GM12874 (cell line): Measurements from ENCODE around the gene CHRNG.

Source experiments
- CTCF ChIP-seq: IDR thresholded peaks from 2 replicates; pipeline ENCODE4 v1.5.1; 2011; ENCODE audit warnings: low read depth, mild to moderate bottlenecking, control low read depth, low read length, moderate library complexity; ENCODE audit not compliant: insufficient read depth

Gene CHRNG

GRCh38 chr2:232542715-232543467 is 3.4 kb downstream of the CHRNG start:
- TF ChIP-seq CTCF, result no peak

GRCh38 chr2:232543491-232543890 is 4.0 kb downstream of the CHRNG start:
- no peak for TF ChIP-seq CTCF

- TF ChIP-seq CTCF, result no peak
Observed at GRCh38 chr2:232543928-232544631, 4.6 kb downstream of the CHRNG start.

DNA sequence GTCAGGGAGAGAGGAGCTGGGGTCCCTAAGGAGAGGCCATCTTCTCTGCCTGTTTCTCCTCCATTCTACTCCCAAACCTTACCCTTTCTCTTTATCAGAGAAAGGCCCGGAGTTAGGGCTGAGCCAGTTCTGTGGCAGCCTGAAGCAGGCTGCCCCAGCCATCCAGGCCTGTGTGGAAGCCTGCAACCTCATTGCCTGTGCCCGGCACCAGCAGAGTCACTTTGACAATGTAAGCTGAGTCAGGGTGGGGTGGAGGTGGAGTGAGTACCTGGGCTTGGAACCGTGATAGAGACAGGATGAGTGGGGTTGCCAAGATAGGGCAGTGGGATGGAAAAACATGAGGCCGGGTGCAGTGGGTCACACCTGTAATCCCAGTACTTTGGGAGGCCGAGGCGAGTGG is 5.2 kb downstream of the CHRNG start:
- no peak for TF ChIP-seq CTCF

DNA sequence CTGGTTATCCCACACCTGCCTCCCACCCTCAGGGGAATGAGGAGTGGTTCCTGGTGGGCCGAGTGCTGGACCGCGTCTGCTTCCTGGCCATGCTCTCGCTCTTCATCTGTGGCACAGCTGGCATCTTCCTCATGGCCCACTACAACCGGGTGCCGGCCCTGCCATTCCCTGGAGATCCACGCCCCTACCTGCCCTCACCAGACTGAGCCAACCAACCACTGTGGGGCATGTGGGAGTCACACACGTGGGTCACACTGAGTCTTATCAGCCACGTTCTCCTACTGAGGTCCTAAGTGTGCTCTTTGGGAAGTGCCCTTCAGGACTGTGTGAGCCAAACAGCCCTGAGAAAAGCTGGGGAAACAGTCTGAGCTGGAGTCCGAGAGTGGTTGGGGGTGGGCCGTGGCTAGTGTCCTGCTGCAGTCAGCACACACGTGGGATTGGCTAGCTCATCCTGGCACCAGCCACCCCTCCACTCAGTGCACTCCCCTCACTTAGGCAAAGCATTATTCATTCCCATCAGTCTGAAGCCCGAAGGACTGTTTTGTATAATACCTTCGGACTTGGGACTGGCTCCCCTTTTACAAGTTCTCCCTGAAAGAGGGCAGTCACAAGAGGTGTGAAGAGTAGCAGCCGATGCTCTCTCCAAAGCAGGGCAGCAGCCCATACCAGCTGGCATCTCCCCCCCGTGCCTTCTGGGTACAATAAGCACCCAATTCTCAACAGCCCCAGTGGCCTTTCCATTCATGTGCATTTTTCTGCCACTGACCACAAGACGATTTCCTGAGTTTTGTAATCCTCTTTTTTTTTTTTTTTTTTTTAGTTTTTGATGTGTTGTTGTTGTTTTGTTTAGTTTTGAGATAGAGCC is 6.3 kb downstream of the CHRNG start:
- no peak for TF ChIP-seq CTCF

DNA sequence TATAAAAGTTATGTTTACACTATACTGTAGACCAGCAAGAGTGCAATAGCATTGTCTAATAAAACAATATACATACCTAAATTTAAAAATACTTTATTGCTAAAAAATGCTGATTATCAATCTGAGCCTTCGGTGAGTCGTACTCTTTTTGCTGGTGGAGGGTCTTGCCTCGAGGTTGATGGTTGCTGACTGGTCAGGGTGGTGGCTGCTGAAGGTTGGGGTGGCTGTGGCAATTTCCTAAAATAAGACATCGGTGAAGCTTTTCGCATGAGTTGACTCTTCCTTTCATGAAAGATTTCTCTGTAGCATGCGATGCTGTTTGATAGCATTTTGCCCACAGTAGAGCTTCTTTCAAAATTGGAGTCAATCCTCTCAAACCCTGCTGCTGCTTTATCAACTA is 8.5 kb downstream of the CHRNG start:
- no peak for TF ChIP-seq CTCF
